ENCODE measurements around the gene UBE2H.
"Not testable (repeated sequence)": the region's sequence is repeated elsewhere in the genome, so short reads cannot be mapped to it uniquely, and the experiment has no call there.

Gene UBE2H

GRCh38 chr7:129907122-129907736, 45.5 kb downstream of the UBE2H start:
- DNase-seq, result no peak

GRCh38 chr7:129906700-129907099, 46.1 kb downstream of the UBE2H start:
- DNase-seq, result peak; percentile 22

- DNase-seq, result no peak
These were observed 48.8 kb downstream of the UBE2H start for GRCh38 chr7:129903935-129904334.

- DNase-seq, result peak; percentile 14
These were observed 49.9 kb downstream of the UBE2H start for GRCh38 chr7:129902788-129903422.

- DNase-seq, result no peak
These were observed 54.1 kb downstream of the UBE2H start for GRCh38 chr7:129898502-129899160.

GRCh38 chr7:129898007-129898406, 54.8 kb downstream of the UBE2H start:
- no peak for DNase-seq

GRCh38 chr7:129896568-129897382, 56.0 kb downstream of the UBE2H start:
- DNase-seq, result no peak

- not testable (repeated sequence) for DNase-seq
These were observed 58.6 kb downstream of the UBE2H start for GRCh38 chr7:129894184-129894583.

DNA sequence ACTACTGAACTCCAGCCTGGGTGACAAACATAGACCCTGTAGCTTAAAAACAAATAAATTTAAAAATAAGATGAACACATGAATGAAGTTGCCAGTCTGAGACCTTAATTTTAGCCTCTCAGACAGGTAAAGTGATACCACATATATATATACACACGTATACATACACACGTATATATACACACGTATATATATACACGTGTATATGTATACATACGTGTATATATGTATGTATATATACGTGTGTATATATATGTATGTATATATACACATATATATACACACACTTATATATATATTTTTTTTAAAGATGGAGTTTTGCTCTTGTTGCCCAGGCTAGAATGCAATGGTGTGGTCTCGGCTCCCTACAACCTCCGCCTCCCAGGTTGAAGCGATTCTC, 62.7 kb downstream of the UBE2H start:
- DNase-seq, result no peak

DNA sequence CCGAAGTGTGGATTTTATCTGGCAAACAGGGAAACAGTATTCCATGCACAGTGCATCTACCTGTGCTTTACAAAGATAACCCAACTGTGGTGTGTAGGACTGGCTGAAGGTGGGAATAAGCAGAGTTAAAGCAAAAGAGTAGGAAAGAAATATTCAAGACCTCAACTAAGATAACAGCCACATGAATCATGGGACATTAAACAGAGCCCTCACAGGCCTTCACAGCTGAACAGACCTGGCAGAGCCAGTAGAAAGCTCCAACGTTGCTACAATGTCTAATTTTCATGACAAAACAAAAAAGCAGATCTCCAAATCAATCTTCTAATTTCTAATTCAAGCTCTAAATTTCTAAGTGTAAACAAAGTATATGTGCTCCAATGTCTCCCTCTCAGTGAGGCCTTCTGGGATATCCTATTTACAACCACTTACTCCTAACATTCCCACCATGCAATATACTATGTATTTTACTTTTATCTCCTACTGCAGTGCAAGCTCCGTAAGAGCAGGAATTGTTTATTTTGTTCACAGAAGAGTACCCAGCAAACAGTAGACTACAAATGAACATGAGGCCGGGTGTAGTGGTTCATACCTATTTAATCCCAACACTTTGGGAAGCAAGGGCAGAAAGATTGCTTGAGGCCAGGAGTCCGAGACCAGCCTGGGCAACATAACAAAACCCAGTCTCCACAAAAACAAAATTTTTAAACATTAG, 63.5 kb downstream of the UBE2H start:
- DNase-seq, result no peak

DNA sequence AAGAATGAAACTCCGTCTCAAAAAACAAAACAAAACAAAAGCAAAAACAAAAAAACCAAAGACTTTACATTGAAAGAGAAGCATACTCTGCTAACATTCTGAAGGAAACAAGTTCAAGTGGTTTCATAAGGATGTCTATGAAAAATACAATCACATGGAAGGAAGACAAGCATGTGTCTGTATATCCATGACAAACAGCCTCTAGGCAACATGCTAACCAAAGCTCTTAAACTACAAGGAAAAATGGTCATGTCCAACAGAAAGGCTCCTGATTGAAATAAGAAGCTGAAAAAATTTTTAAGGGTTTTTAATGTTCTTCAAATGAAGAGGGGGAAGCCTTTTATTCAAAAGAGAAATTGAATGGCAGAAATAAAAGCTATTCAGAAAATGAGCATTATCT, 64.9 kb downstream of the UBE2H start:
- no peak for DNase-seq

DNA sequence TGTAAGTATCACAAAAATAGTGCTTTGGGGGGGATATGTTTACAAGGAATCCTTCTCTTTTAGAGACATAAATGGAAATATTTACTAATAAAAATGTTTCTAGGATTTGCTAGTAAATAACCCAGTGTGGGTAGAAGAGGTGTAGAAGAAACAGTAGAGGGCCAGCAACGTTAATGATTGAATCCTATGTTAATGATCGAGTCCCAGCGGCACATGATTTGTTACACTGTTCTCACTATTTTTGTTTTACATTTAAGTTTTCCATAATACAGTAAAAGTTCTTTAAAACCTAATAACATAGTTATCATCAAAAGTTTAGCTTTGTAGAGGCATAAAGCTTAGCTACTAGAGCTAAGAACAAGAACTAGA, 66.0 kb downstream of the UBE2H start:
- no peak for DNase-seq

- no peak for DNase-seq
These were observed 66.5 kb downstream of the UBE2H start for GRCh38 chr7:129886167-129886817.

DNA sequence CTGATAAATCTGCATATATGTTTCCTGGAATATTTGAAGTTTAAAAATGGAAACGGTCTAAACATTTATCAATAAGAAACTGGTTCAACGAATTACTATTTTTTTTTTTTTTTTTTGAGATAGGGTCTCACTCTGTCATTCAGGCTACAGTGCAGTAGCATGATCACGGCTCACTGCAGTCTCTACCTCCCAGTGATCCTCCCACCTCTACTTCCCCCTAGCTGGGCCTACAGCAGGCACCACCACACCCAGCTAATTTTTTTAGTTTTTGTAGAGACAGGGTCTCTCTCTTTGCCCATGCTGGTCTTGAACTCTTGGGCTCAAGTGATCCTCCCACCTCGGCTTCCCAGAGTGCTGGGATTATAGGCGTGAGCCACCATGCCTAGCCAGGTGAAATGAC, 68.3 kb downstream of the UBE2H start:
- DNase-seq, result no peak

DNA sequence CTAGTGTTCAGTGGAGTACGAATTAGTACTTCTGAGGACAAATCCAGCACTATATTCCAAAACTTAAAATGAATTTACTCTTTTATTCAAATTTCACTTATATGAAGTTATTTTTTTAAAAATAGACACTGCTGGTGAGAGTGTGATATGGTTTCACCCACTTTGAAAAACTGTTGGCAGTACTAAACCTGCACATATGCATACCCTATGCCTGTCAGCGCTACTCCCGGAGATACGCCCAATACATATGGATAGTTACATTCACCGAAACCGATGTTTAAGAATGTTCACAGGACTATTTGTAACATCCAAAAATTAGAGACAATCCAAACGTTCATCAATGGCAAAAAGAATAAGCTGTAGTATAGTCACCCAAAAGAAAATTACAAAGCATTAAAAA, 69.6 kb downstream of the UBE2H start:
- DNase-seq, result no peak

- no peak for DNase-seq
These were observed 70.2 kb downstream of the UBE2H start for GRCh38 chr7:129882531-129882930.

GRCh38 chr7:129877146-129877792, 75.5 kb downstream of the UBE2H start:
- no peak for DNase-seq

DNA sequence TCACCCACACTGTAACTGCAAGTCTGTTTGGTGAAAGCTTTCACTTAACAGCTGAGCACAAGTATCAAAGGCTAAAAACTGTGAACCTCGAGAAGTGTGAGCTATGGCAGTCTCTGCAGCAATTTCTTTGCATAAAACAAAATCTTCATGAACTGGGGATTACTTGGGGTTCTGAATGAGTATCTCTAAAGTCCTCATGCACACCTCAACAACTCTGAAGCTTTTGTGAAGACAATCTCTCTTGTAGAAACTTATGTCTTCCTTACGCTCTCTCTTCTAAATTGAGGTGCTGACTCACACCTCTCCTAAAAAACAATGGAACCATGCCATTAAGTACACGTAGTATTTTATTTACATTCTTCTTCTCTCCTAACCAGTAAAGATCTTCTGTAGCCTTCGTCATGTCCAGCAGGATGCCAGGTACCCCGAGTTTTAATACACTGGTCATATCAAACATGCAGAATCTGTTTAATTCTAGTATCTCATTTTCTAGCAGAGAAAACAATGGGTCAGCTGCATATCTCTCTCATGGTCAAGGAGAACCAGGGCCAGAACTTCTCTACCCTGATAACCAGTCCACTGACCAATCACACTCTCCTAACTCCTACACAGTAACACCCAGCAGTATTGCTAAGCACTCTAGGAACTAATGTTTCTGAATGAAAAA, 76.9 kb downstream of the UBE2H start:
- DNase-seq, result no peak

DNA sequence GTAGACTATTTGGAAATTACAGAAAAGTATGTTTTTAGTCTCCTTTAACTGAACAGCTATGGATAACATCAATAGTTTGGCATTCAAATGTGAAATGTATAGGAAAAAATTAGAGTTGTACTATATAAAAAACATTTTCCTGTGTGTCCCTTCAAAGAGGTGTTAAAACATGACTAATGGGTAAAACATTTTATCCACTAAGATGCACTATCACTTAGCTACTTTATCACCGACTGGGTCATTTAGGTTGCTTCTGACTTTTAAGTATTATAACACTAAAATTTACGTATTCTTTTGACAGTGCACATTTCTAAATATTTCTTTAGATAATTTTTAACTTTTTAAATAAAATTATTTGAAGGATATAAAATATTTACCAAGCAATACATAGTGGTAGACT, 77.6 kb downstream of the UBE2H start:
- no peak for DNase-seq

DNA sequence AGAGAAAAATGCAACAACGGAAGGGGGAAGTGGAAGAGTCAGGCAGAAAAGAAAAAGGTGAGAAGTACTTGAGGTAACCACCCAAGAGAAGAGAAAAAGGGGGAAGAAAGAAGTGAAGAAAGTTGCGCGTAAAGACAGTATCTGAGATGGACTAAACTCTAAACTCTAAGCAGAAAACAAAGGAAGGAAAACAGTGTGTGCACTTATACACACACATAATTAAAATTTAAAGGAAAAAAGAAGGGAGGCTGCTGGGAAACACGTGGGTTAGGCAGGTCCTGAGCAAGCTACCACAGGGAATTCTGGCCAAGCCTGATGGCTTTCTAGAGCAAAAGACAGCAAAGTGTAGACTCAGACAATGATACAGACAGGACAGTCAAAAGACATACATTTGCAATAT, 78.0 kb downstream of the UBE2H start:
- DNase-seq, result no peak

DNA sequence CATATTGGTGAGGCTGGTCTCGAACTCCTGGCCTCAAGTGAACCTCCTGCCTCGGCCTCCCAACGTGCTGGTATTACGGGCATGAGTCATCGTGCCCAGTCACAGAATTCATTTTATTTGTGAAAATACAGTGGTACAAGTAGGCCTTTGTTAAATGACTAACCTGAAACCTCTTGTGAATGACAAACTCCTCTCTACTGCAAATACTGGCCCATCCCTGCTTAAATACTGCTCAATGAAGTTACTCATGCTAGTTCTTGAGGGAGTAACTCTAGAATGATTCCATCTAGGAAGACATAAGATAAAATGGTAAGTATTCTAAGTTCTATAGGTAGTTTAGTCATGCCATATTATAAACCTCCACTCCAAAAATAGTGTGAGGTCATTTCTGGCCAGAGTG, 80.7 kb downstream of the UBE2H start:
- DNase-seq, result no peak
